Measurements from ENCODE around the gene RABGEF1.

The RABGEF1 gene

DNA sequence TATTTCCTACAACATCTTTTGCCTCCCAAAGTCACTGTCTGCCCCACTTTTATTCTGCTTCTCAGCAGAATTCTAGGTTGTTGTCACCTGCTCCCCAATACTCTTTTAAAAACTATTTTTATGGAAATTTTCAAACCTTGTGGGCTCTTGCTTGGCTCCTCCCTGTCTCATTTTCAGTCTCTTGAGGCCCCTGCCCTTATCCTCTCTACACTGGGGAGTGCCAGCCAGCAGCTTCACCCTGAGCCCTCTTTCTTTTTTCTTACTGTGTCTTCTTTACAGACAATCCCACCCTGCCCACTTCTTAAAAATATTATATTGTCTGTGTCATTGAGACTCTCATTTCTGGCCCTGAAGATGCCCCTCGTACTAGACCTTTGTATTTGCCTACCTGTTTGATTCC, 118.8 kb downstream of the RABGEF1 start:
- DNase-seq (ENCODE audit: low read depth): no peak

- DNase-seq (ENCODE audit: low read depth): no peak
Measured at GRCh38 chr7:66859794-66860645, 119.5 kb downstream of the RABGEF1 start.

DNA sequence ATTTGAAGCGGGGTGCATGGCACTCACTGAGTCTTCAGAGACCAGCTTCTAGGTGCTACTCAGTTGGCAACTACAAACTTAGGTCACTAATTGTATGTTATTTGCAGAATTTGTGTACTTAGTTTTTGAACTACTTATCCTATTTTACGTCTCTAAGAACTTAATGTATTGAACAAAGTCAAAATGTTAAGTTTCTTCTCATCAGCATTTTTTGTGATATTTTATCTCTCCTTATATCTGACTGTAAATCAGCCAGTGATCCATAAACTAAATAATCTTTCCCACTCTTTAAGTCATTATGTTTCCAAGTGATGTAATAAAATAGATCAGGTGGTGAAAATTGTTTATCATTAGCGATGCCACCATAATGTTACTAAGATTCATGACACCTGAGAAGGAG, 120.2 kb downstream of the RABGEF1 start:
- DNase-seq (ENCODE audit: low read depth): no peak

Measured in EH (cell line).